Measurements from ENCODE around the gene PLD1. TPM values are rescaled to one million over a fixed set of nuclear protein-coding genes. Genes with fewer than 3 reads are reported as not detected.
"Not testable (repeated sequence)": the region's sequence is repeated elsewhere in the genome, so short reads cannot be mapped to it uniquely, and the experiment has no call there.

PLD1 gene
- total RNA-seq, 4 donors from 2014 or later = 52.1 to 88.3 (median 77.4) TPM

GRCh38 chr3:171821044-171821443 is 10.8 kb upstream of the PLD1 start:
- Histone ChIP-seq H3K27ac (no peak overlapping the region), H3K27me3 (no peaks in the 10 kb centered on the region), H3K4me1 (peaks cover 0 to 2% (median 0%) of the 10 kb centered on the region in 4 donors), H3K4me3 (no peak overlapping the region), H3K9me3 (no peaks in the 10 kb centered on the region), H3K36me3 (no peaks in the 10 kb centered on the region)
- DNase-seq = no peak
- intact Hi-C loops (cut with DNase I; ENCODE audit: low total_unique reads) (no loop called here), in situ Hi-C loops (cut with MboI; ENCODE audit: low pct_ligation_motif_present in 1 of 4, low pct_unique_long_range_greater_than_20kb in 1 of 4, low sequenced_read_pairs in 3 of 4) (no loop called here)
- no peak for TF ChIP-seq CTCF (IDR thresholded peaks at IDR 0.05)
- no peak for TF ChIP-seq POLR2AphosphoS5 (IDR thresholded peaks at IDR 0.05)
- TF ChIP-seq EP300 (IDR thresholded peaks at IDR 0.05; ENCODE audit: low read depth) = no peak
- no peak for TF ChIP-seq POLR2A (IDR thresholded peaks at IDR 0.05)
- WGBS, 2 donors (ENCODE audit: low coverage in 1 of 2) = 78 to 91% methylated on average over 3 of the region's 3 CpGs

GRCh38 chr3:171817074-171817800 is 7.0 kb upstream of the PLD1 start:
- TF ChIP-seq CTCF (IDR thresholded peaks at IDR 0.05) = no peak
- TF ChIP-seq POLR2AphosphoS5 (IDR thresholded peaks at IDR 0.05) = no peak
- Histone ChIP-seq H3K27me3 (no peaks in the 10 kb centered on the region), H3K36me3 (no peaks in the 10 kb centered on the region), H3K4me1 (peaks cover 0 to 3% (median 0%) of the 10 kb centered on the region in 4 donors), H3K9me3 (no peaks in the 10 kb centered on the region), H3K27ac (no peak overlapping the region), H3K4me3 (no peak overlapping the region)
- intact Hi-C loops (cut with DNase I; ENCODE audit: low total_unique reads) = no loop called here
- 81 to 84% methylated on average over 4 of the region's 4 CpGs for WGBS, 2 donors (ENCODE audit: low coverage in 1 of 2)
- in situ Hi-C loops (cut with MboI; ENCODE audit: low pct_ligation_motif_present in 1 of 4, low pct_unique_long_range_greater_than_20kb in 1 of 4, low sequenced_read_pairs in 3 of 4) = no loop called here
- no peak for DNase-seq

GRCh38 chr3:171815973-171816595 is 5.8 kb upstream of the PLD1 start:
- DNase-seq = no peak
- TF ChIP-seq EP300 (IDR thresholded peaks at IDR 0.05; ENCODE audit: low read depth) = no peak
- no peak for TF ChIP-seq POLR2AphosphoS5 (IDR thresholded peaks at IDR 0.05)
- TF ChIP-seq CTCF (IDR thresholded peaks at IDR 0.05) = no peak
- no peak for TF ChIP-seq POLR2A (IDR thresholded peaks at IDR 0.05)
- no peaks in the 10 kb centered on the region for H3K27me3 ChIP-seq
- H3K4me1 ChIP-seq = peaks cover 0 to 4% (median 1%) of the 10 kb centered on the region in 4 donors
- 20 to 35% methylated on average over 1 to 2 of the region's 2 CpGs for WGBS, 2 donors (ENCODE audit: low coverage in 1 of 2)
- H3K27ac ChIP-seq = no peak overlapping the region
- intact Hi-C loops (cut with DNase I; ENCODE audit: low total_unique reads) = no loop called here
- no peaks in the 10 kb centered on the region for H3K36me3 ChIP-seq
- H3K4me3 ChIP-seq = no peak overlapping the region
- in situ Hi-C loops (cut with MboI; ENCODE audit: low pct_ligation_motif_present in 1 of 4, low pct_unique_long_range_greater_than_20kb in 1 of 4, low sequenced_read_pairs in 3 of 4) = no loop called here
- no peaks in the 10 kb centered on the region for H3K9me3 ChIP-seq

- WGBS, 2 donors (ENCODE audit: low coverage in 1 of 2) = 90 to 93% methylated on average over 2 to 6 of the region's 6 CpGs
- H3K4me1 ChIP-seq = peaks cover 3 to 11% (median 6%) of the 10 kb centered on the region in 4 donors
- H3K27me3 ChIP-seq; H3K9me3 ChIP-seq; intact Hi-C loops (cut with DNase I; ENCODE audit: low total_unique reads); H3K27ac ChIP-seq; in situ Hi-C loops (cut with MboI; ENCODE audit: low pct_ligation_motif_present in 1 of 4, low pct_unique_long_range_greater_than_20kb in 1 of 4, low sequenced_read_pairs in 3 of 4); DNase-seq; H3K4me3 ChIP-seq; H3K36me3 ChIP-seq: not testable (repeated sequence)
Measured at GRCh38 chr3:171814662-171815061, 4.4 kb upstream of the PLD1 start.

Data from transverse colon (tissue), 4 donors.